ENCODE data around the gene SAFB.
"Not testable (repeated sequence)": the region's sequence is repeated elsewhere in the genome, so short reads cannot be mapped to it uniquely, and the experiment has no call there.

Gene SAFB

GRCh38 chr19:5680084-5680436 is 57.2 kb downstream of the SAFB start:
- DNase-seq (no peak), ATAC-seq (no peak)
- no peaks in the 10 kb centered on the region for H3K27me3 Mint-ChIP-seq
- peak overlapping the region; percentile 83 to 99 for H3K4me3 Mint-ChIP-seq
- H3K9me3 Mint-ChIP-seq, result no peaks in the 10 kb centered on the region
- peaks cover 42% of the 10 kb centered on the region for H3K4me1 Mint-ChIP-seq
- H3K27ac Mint-ChIP-seq, result peak overlapping the region; percentile 93 to 96

GRCh38 chr19:5680437-5681368 is 57.8 kb downstream of the SAFB start, which contains the start of the genes HSD11B1L and MICOS13:
HSD11B1L (plus strand) TSS chr19:5681027; CDS start chr19:5684833, 3,806 bp downstream.
MICOS13 (minus strand) TSS chr19:5680516; CDS start chr19:5680486, 30 bp downstream.
- Mint-ChIP-seq H3K4me3 (peak within 1 kb of the TSS; percentile 83 to 99), H3K9me3 (no peaks in the 10 kb centered on the region), H3K27ac (peak within 1 kb of the TSS; percentile 93 to 96), H3K27me3 (no peaks in the 10 kb centered on the region), H3K4me1 (peaks cover 43% of the 10 kb centered on the region)
- ATAC-seq, result peak; percentile 97
- peak; percentile 98 to 99 for DNase-seq

DNA sequence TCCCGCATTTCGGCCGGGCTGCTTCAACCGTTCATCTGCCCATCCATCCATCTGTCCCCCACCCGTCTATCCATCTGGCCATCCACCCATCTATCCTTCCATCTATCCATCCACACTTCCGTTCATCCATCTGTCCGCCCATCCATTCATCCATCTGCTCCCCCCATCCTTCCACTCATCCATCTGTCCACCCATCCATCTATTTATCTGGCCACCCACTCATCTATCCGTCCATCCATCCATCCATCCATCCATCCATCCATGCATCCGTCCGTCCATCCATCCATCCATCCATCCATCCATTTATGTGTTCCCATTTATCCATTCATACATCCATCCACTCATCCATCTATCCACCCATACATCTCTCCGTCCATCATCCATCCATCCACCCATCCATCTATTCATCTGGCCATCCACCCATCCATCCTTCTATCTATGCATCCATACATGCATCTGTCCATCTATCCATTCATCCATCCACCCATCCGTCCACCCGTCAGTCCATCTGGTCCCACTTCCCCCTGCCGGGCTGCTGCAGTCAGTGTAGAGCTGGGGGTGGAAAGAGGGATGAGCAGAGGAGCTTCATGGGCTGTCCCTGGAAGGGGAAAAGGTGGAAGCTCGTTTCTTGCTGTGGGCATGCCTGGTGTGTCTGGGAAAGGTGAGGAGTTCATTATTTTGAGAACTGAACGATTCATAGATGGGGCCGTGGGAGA is 58.7 kb downstream of the SAFB start:
- DNase-seq, result no peak
- no peaks in the 10 kb centered on the region for H3K27me3 Mint-ChIP-seq
- no peaks in the 10 kb centered on the region for H3K9me3 Mint-ChIP-seq
- H3K4me1 Mint-ChIP-seq, result peaks cover 47% of the 10 kb centered on the region
- peak overlapping the region; percentile 63 to 83 for H3K4me3 Mint-ChIP-seq
- peak overlapping the region; percentile 8 to 21 for H3K27ac Mint-ChIP-seq
- no peak for ATAC-seq

DNA sequence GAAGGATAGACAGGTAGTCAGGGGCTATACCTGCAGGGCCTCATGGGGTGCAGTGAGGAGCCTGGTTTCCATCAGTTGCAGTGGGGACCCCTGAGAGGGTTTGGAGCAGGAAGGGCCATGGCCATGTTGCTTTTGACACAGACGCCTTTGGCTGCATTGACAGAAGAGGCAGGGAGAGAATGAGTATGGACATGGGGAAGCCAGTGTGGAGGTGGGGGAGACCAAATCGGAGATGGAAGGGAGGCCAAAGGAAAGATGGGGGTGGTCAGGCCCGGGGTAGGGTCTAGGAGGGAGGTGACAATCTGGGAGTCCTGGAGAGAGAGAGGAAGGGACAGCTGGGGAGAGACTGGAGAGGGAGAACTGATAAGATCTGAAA is 59.2 kb downstream of the SAFB start:
- Mint-ChIP-seq H3K27me3 (no peaks in the 10 kb centered on the region), H3K9me3 (no peaks in the 10 kb centered on the region), H3K4me1 (peaks cover 49% of the 10 kb centered on the region), H3K4me3 (peak overlapping the region; percentile 63 to 83), H3K27ac (no peak overlapping the region)
- no peak for ATAC-seq
- no peak for DNase-seq

DNA sequence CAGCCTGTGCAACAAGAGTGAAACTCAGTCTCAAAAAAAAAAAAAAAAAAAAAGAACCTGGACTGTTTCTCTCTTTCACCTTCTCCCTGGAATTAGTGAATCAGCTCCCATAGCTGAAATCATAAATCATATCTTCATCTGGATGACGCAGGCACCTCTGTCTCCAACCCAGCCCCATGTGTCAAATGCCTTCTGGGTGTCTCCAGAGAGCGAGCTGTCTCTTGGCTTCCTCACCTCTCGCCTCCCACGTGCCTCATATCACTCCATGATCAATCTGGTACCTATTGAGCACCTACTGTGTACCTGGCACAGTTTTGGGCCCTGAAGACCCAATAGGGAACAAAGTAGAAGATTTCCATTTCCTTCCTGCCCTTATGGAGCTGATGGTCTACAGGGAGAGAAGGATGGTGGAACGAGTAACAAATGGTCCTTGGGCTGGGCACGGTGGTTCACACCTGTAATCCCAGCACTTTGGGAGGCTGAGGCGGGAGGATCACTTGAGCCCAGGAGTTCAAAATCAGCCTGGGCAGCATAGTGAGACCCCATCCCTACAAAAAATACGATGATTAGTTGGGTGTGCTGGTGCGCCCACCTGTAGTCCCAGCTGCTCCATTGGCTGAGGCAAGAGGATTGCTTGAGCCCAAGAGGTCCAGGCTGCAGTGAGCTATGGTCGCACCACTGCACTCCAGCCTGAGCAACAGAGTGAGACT is 60.4 kb downstream of the SAFB start:
- H3K4me3 Mint-ChIP-seq, result no peak overlapping the region
- ATAC-seq (no peak), DNase-seq (no peak)
- no peaks in the 10 kb centered on the region for H3K9me3 Mint-ChIP-seq
- H3K27ac Mint-ChIP-seq, result no peak overlapping the region
- H3K4me1 Mint-ChIP-seq, result peaks cover 58% of the 10 kb centered on the region
- H3K27me3 Mint-ChIP-seq, result no peaks in the 10 kb centered on the region

DNA sequence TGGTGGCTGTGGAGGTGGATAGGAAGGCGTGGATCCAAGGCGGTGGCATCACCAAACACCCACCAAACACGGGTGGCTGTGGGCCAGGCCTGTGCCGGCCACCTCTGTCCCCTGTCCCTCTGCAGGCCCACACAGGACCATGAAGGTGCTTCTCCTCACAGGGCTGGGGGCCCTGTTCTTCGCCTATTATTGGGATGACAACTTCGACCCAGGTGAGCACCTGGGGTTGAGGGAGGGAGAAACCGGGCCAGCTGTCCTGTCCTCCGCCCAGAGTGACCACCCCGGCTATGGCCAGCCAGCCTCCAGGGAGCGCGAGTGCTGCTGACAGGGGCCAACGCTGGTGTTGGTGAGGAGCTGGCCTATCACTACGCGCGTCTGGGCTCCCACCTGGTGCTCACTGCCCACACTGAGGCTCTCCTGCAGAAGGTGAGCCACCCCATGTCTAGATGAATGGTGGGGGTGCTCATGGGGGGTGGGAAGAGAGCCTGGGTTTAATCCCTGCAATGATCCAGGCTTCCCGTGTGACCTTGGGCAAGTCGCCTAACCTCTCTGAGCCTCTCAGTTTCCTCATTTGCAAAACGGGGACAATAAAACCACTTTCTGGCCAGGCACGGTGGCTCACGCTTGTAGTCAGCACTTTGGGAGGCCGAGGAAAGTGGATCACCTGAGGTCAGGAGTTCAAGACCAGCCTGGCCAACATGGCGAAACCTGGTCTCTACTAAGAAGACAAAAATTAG is 62.0 kb downstream of the SAFB start:
- Mint-ChIP-seq H3K27ac (no peak overlapping the region), H3K27me3 (no peaks in the 10 kb centered on the region), H3K4me1 (peaks cover 53% of the 10 kb centered on the region), H3K9me3 (no peaks in the 10 kb centered on the region), H3K4me3 (no peak overlapping the region)
- ATAC-seq (no peak), DNase-seq (no peak)

DNA sequence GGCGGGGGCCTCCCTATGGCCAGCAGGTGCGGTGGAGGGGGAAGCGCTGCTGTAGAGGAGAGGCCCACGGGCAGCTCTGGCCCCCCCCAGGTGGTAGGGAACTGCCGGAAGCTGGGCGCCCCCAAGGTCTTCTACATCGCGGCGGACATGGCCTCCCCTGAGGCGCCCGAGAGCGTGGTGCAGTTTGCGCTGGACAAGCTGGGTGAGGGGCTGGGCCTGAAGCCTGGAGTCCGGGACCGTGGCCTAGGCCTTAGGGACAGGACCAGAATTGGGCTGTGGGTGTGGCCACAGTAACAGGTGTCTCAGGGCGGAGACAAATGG is 63.4 kb downstream of the SAFB start:
- peaks cover 54% of the 10 kb centered on the region for H3K4me1 Mint-ChIP-seq
- peak overlapping the region; percentile 91 to 92 for H3K27ac Mint-ChIP-seq
- no peak for DNase-seq

DNA sequence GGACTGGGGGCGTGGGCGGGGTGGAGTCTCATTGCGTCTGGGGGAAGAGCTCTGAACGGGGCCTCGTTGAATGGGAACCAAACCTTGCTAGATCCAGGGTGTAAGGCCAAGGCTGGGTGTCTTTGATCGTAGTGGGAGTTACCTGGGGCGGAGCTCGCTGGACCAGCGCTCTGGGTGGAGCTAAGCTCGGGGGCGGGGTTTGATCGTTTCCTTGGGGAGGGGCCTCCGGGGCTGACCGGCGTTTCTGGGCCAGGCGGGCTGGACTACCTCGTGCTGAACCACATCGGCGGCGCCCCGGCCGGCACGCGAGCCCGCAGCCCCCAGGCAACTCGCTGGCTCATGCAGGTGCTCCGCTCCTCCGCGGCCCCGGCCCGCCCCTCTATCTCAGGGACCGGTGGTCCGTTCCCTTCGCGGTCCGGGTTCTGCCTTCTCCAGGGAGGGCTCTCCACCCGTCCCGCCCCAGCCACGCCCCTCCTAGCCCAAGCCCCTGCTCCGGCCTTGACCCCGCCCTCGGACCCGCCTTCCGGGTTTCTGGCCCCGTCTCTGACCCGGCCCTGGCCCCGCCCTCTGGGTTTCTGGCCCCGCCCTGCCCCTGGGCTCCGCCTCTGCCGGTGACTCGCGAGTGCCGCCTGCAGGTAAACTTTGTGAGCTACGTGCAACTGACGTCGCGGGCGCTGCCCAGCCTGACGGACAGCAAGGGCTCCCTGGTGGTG is 63.9 kb downstream of the SAFB start:
- H3K27me3 Mint-ChIP-seq, result no peaks in the 10 kb centered on the region
- peak; percentile 67 for ATAC-seq
- peak; percentile 98 to 100 for DNase-seq
- peak overlapping the region; percentile 91 to 92 for H3K27ac Mint-ChIP-seq
- peaks cover 51% of the 10 kb centered on the region for H3K4me1 Mint-ChIP-seq
- no peaks in the 10 kb centered on the region for H3K9me3 Mint-ChIP-seq
- peak overlapping the region; percentile 90 to 92 for H3K4me3 Mint-ChIP-seq

More for the DNA sequence above, 63.4 kb downstream of the SAFB start:
- peak overlapping the region; percentile 90 to 92 for H3K4me3 Mint-ChIP-seq
- no peaks in the 10 kb centered on the region for H3K9me3 Mint-ChIP-seq
- no peak for ATAC-seq
- H3K27me3 Mint-ChIP-seq, result no peaks in the 10 kb centered on the region

DNA sequence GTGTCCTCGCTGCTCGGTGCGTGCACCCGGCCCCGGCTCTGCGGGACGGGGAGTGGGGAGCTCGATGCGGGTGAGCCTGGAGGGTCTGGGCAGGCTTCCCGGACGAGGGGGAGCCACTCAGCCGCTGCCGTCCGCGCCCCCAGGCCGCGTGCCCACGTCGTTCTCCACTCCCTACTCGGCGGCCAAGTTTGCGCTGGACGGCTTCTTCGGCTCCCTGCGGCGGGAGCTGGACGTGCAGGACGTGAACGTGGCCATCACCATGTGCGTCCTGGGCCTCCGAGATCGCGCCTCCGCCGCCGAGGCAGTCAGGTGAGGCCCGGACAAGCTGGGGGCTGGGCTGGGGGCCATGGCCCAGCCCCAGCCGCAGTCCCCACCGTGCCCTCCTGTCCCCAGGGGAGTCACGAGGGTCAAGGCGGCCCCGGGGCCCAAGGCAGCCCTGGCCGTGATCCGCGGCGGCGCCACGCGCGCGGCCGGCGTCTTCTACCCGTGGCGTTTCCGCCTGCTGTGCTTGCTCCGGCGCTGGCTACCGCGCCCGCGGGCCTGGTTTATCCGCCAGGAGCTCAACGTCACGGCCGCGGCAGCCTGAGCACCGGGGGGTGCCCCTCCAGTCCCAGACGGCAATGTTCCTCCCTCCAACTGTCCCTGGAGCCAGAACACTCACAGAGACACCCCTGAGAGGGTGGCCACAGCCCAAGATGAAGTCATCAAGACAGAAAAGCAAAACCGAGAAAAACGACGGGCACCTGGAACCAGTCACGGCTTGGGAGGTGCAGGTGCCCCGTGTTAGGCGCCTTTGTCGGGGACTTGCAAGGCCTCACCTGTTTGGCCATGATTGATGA is 64.7 kb downstream of the SAFB start:
- H3K4me1 Mint-ChIP-seq, result peaks cover 52% of the 10 kb centered on the region
- DNase-seq, result no peak

GRCh38 chr19:5688262-5688881 is 65.5 kb downstream of the SAFB start:
- not testable (repeated sequence) for H3K9me3 Mint-ChIP-seq, ATAC-seq, DNase-seq, H3K27me3 Mint-ChIP-seq
- Mint-ChIP-seq H3K4me1 (peaks cover 60% of the 10 kb centered on the region), H3K4me3 (peak overlapping the region; percentile 69 to 82), H3K27ac (peak overlapping the region in 1 of 2 donors; percentile 25)

More for the DNA sequence above, 64.7 kb downstream of the SAFB start:
- Mint-ChIP-seq H3K4me3 (peak overlapping the region; percentile 90 to 92), H3K27ac (no peak overlapping the region), H3K9me3 (no peaks in the 10 kb centered on the region), H3K27me3 (no peaks in the 10 kb centered on the region)
- ATAC-seq, result no peak

DNA sequence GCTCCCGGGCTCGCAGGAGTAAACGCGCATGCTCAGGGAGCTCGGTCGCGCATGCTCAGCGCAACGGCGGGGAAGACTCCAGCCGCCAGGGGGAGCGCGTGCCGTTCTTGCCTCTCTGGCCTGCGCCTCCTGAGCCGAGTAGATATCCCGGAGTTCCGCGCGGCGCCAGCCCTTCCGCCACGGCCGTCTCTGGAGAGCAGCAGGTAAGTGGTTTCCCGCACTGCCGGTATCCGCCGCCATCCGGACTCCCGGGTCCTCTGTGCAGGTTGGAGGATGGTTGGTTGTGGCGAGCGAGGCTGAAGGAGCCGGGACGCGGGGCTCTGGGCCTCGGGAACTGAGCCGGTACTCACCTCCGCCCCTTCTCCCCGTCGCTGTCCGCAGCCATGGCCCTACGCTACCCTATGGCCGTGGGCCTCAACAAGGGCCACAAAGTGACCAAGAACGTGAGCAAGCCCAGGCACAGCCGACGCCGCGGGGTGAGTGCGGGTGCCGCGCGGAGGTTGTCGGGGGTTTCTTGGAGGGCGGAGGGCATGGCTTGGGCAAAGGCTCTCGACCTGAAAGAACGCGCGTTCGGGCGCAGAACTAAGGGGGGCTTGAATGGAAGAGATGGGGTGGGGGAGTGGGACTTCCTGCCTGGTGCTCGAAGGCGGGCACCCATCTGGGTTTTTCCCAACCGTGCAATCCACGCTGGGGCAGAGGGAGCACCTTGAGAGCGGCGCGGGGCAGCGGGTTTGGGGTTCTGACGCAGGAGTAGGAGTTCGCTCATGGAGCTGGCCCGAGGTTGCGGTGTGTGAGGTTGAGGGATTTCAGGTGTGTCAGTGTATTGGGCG is 67.5 kb downstream of the SAFB start, which contains the start of gene RPL36:
Gene RPL36, plus strand, starts transcription at position 171 of the 830 bp plus-strand sequence. Its CDS starts 213 bp downstream, at position 384.
- H3K4me1 Mint-ChIP-seq, result peaks cover 80% of the 10 kb centered on the region
- H3K27ac Mint-ChIP-seq, result peak within 1 kb of the TSS; percentile 98 to 99
- DNase-seq (peak; percentile 99), ATAC-seq (peak; percentile 62)
- peak within 1 kb of the TSS; percentile 96 to 99 for H3K4me3 Mint-ChIP-seq
- H3K27me3 Mint-ChIP-seq, result no peaks in the 10 kb centered on the region
- no peaks in the 10 kb centered on the region for H3K9me3 Mint-ChIP-seq

DNA sequence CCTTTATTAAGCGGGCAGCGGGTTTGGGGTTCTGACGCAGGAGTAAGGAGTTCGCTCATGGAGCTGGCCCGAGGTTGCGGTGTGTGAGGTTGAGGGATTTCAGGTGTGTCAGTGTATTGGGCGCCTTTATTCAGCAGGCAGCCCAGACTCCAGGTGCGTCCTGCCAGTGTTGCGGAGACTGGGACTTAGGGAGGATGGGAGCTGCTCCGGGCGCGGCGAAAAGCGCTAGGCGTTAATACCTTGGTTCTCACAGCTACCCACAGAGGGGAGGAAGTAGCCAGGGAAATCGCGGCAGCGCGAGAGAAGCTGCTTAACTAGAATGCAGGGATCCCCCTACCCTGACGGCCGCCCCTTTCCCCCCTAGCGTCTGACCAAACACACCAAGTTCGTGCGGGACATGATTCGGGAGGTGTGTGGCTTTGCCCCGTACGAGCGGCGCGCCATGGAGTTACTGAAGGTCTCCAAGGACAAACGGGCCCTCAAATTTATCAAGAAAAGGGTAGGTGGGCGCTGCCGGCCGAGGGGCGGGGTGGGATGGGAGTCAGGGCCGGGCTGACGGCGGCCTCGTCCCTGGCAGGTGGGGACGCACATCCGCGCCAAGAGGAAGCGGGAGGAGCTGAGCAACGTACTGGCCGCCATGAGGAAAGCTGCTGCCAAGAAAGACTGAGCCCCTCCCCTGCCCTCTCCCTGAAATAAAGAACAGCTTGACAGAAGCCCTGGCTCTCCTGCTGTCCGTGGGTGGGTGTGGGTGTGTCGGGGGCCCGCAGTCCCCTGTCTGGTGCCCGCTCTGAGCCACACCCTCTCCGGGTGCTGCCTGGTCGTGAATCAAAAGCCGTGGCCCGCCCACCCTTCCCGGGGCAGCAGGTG is 68.3 kb downstream of the SAFB start:
- Mint-ChIP-seq H3K4me3 (peak overlapping the region; percentile 96 to 99), H3K9me3 (no peaks in the 10 kb centered on the region), H3K4me1 (peaks cover 76% of the 10 kb centered on the region), H3K27ac (peak overlapping the region; percentile 98 to 99), H3K27me3 (no peaks in the 10 kb centered on the region)
- DNase-seq (peak; percentile 64 to 69), ATAC-seq (peak; percentile 6)

Data from stimulated activated naive CD8-positive, alpha-beta T cell treated with anti-CD3 and anti-CD28 coated beads, Interleukin-15, amount 100 ng/mL, for 72 hours (primary cell).